IPS-15b (cell line): ENCODE data around the gene SLC25A6.
"Not testable (repeated sequence)": the region's sequence is repeated elsewhere in the genome, so short reads cannot be mapped to it uniquely, and the experiment has no call there.

Source experiments
- H3K27me3 ChIP-seq: one replicate; pipeline ENCODE4 v1.6.1; 2013; ENCODE audit warnings: low read length; ENCODE audit not compliant: control insufficient read depth, insufficient read depth
- H3K36me3 ChIP-seq: one replicate; pipeline ENCODE4 v1.6.1; 2013; ENCODE audit warnings: low read length; ENCODE audit not compliant: control insufficient read depth, insufficient read depth
- H3K4me1 ChIP-seq: one replicate; pipeline ENCODE4 v1.6.1; 2013; ENCODE audit warnings: mild to moderate bottlenecking, low read length; ENCODE audit not compliant: control insufficient read depth, insufficient read depth
- H3K4me3 ChIP-seq: one replicate; pipeline ENCODE4 v1.5.1; 2013; ENCODE audit warnings: low read depth, low read length
- H3K9ac ChIP-seq: one replicate; pipeline ENCODE4 v1.6.1; 2013; ENCODE audit warnings: low read depth, mild to moderate bottlenecking, low read length
- H3K9me3 ChIP-seq: one replicate; pipeline ENCODE4 v1.6.1; 2013; ENCODE audit warnings: mild to moderate bottlenecking, low read length; ENCODE audit not compliant: control insufficient read depth, insufficient read depth

The SLC25A6 gene

GRCh38 chrX:1407035-1407434, 15.1 kb upstream of the SLC25A6 start:
- H3K36me3 ChIP-seq, result peaks cover 61% of the 10 kb centered on the region
- no peaks in the 10 kb centered on the region for H3K27me3 ChIP-seq
- H3K9me3 ChIP-seq, result no peaks in the 10 kb centered on the region
- no peaks in the 10 kb centered on the region for H3K4me1 ChIP-seq
- no peak overlapping the region for H3K4me3 ChIP-seq
- no peak overlapping the region for H3K9ac ChIP-seq

- H3K27me3 ChIP-seq, H3K4me3 ChIP-seq, H3K9me3 ChIP-seq, H3K4me1 ChIP-seq, H3K9ac ChIP-seq: not testable (repeated sequence)
- peaks cover 61% of the 10 kb centered on the region for H3K36me3 ChIP-seq
These were observed 13.9 kb upstream of the SLC25A6 start for GRCh38 chrX:1405769-1406168.

GRCh38 chrX:1403867-1404266, 12.0 kb upstream of the SLC25A6 start:
- not testable (repeated sequence) for H3K27me3 ChIP-seq, H3K9ac ChIP-seq, H3K9me3 ChIP-seq, H3K4me3 ChIP-seq, H3K4me1 ChIP-seq
- H3K36me3 ChIP-seq, result peaks cover 59% of the 10 kb centered on the region

DNA sequence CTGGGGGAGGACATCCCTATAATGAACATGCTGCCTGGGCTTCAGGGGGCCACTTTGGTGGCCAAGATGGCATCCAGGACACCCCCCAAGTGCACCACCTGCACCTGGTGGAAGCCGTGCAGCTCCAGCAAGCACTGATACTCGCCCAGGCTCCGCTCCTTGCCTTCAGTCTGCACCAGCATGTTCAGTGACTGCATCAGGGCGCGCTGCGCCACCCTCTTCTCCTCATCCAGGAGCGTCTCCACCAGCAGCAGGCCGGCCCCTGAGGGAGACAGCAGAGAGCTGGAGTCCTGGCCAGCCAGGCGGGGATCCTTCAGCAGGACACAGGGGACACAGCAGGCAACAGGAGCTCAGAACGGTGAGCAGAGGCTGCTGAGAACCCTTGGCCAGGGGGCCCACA, 11.3 kb upstream of the SLC25A6 start:
- H3K4me3 ChIP-seq, result no peak overlapping the region
- H3K4me1 ChIP-seq, result peaks cover 3% of the 10 kb centered on the region
- H3K27me3 ChIP-seq, result no peaks in the 10 kb centered on the region
- no peak overlapping the region for H3K9ac ChIP-seq
- peaks cover 59% of the 10 kb centered on the region for H3K36me3 ChIP-seq
- no peaks in the 10 kb centered on the region for H3K9me3 ChIP-seq

DNA sequence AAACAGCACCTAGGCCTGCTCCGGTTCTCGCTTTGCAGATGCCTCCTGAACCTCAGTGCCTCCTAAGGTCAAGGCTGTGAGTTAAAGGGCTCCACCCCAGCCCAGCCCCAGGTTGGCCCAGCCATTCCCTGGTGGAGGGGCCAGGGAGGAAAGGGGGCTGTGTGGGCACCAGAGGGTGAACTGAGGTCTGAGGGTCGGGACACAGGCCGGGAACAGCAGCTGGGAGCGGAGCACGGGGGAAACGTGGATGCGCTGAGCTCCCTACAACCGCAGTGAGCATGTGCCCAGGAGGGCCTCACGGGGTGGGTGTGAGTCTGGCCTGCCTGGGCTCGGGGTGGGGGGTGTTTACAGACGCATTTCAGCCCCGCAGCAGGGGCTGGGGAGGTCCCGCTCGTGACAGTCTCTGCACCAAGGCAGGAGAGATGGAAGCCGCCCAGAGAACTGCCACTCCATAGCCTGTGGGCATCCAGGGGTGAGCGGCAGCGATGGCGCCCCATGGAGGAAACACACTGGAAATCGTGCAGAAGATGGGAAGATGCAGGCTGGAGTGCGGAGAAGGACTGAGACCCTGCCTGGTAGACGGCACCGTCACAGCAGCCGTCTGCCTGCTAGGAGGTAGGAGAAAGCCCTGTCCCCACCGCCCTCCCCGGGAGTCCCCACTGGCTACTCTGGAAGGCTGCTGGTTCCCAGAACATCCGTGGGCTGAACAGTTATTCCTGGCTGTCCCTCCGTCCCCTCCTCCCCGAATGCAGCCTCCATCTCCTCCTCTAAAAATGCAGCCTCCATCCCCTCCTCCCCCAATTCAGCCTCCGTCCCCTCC, 9.9 kb upstream of the SLC25A6 start:
- no peak overlapping the region for H3K4me3 ChIP-seq
- H3K4me1 ChIP-seq, result peaks cover 3% of the 10 kb centered on the region
- H3K9me3 ChIP-seq, result no peaks in the 10 kb centered on the region
- peaks cover 53% of the 10 kb centered on the region for H3K36me3 ChIP-seq
- H3K9ac ChIP-seq, result no peak overlapping the region
- H3K27me3 ChIP-seq, result no peaks in the 10 kb centered on the region

GRCh38 chrX:1400742-1401471, 9.0 kb upstream of the SLC25A6 start:
- Histone ChIP-seq H3K9ac (no peak overlapping the region), H3K4me3 (no peak overlapping the region), H3K27me3 (no peaks in the 10 kb centered on the region), H3K9me3 (no peaks in the 10 kb centered on the region), H3K36me3 (peaks cover 47% of the 10 kb centered on the region), H3K4me1 (peaks cover 3% of the 10 kb centered on the region)

DNA sequence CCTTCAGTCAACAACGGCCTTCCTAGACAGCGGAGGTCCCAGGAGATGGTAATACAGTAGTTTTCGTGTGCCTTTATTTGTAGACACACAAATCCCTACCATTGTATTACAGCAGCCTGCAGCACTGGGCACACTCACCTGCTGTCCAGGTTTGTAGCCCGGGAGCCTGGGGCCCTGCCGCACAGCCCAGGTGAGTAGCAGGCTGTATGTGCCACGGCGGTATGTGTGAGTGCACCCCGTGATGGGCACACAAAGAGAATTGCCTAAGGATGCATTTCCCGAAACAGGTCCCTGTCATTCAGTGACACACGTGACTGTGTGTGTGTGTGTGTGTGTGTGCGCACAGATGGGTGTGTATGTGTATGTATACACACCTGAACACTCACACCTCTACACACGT, 8.1 kb upstream of the SLC25A6 start:
- Histone ChIP-seq H3K9ac (no peak overlapping the region), H3K4me3 (no peak overlapping the region), H3K27me3 (no peaks in the 10 kb centered on the region), H3K9me3 (no peaks in the 10 kb centered on the region), H3K4me1 (peaks cover 3% of the 10 kb centered on the region), H3K36me3 (peaks cover 46% of the 10 kb centered on the region)

GRCh38 chrX:1398431-1399340, 6.8 kb upstream of the SLC25A6 start:
- peaks cover 3% of the 10 kb centered on the region for H3K4me1 ChIP-seq
- no peaks in the 10 kb centered on the region for H3K9me3 ChIP-seq
- H3K36me3 ChIP-seq, result peaks cover 36% of the 10 kb centered on the region
- H3K27me3 ChIP-seq, result no peaks in the 10 kb centered on the region
- H3K9ac ChIP-seq, result no peak overlapping the region
- H3K4me3 ChIP-seq, result no peak overlapping the region

- Histone ChIP-seq H3K27me3 (no peaks in the 10 kb centered on the region), H3K9ac (no peak overlapping the region), H3K9me3 (no peaks in the 10 kb centered on the region), H3K36me3 (peaks cover 27% of the 10 kb centered on the region), H3K4me1 (peaks cover 3% of the 10 kb centered on the region), H3K4me3 (no peak overlapping the region)
These were observed 5.7 kb upstream of the SLC25A6 start for GRCh38 chrX:1397441-1398270.

- Histone ChIP-seq H3K9me3 (no peaks in the 10 kb centered on the region), H3K4me1 (peaks cover 3% of the 10 kb centered on the region), H3K36me3 (peaks cover 25% of the 10 kb centered on the region)
These were observed 5.1 kb upstream of the SLC25A6 start for GRCh38 chrX:1397001-1397400.

More at GRCh38 chrX:1397001-1397400, 5.1 kb upstream of the SLC25A6 start:
- Histone ChIP-seq H3K27me3 (no peaks in the 10 kb centered on the region), H3K4me3 (no peak overlapping the region), H3K9ac (no peak overlapping the region)
